ENCODE data around the gene DYNC1I1. TPM values are rescaled to one million over a fixed set of nuclear protein-coding genes. Genes with fewer than 3 reads are reported as not detected.

DYNC1I1 gene
- total and polyA plus RNA-seq, 2 of the 13 experiments (the other 11 are each of a cell fraction or from before 2014, with no cell fraction given), result not detected

GRCh38 chr7:95749044-95749443 is 23.3 kb upstream of the DYNC1I1 start:
- H2AFZ ChIP-seq (ENCODE audit: low read length), result no peak overlapping the region
- TF ChIP-seq ARNTL (CRISPR knock-in tag; IDR thresholded peaks at IDR 0.05), result no peak
- TF ChIP-seq, protein P1, sequence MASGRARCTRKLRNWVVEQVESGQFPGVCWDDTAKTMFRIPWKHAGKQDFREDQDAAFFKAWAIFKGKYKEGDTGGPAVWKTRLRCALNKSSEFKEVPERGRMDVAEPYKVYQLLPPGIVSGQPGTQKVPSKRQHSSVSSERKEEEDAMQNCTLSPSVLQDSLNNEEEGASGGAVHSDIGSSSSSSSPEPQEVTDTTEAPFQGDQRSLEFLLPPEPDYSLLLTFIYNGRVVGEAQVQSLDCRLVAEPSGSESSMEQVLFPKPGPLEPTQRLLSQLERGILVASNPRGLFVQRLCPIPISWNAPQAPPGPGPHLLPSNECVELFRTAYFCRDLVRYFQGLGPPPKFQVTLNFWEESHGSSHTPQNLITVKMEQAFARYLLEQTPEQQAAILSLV (CRISPR knock-in tag; IDR thresholded peaks at IDR 0.05; ENCODE audit: borderline replicate concordance), result no peak
- TF ChIP-seq MED13 (CRISPR knock-in tag; IDR thresholded peaks at IDR 0.05), result no peak
- TF ChIP-seq JUN (CRISPR knock-in tag; IDR thresholded peaks at IDR 0.05), result no peak
- TF ChIP-seq ZNF878 (CRISPR knock-in tag; IDR thresholded peaks at IDR 0.05), result no peak
- no peak for TF ChIP-seq GABPB1 (CRISPR knock-in tag; IDR thresholded peaks at IDR 0.05)
- no peak overlapping the region for H3K9ac ChIP-seq (ENCODE audit: insufficient read depth, low read depth, low read length)
- ATAC-seq (no peak), FAIRE-seq (no peak), DNase-seq (ENCODE audit: low spot score) (no peak)
- H3K4me2 ChIP-seq (ENCODE audit: low read depth, low read length), result no peak overlapping the region
- CTCF ChIA-PET (ENCODE audit: low intra/inter-chr PET ratio, low total read pairs), result no interaction called here
- no peak overlapping the region for H3K27ac ChIP-seq (ENCODE audit: extremely low read length, insufficient read depth, low read length)
- in situ Hi-C loops (cut with HindIII; ENCODE audit: extremely low pct_ligation_motif_present, low pct_unique_long_range_greater_than_20kb), result no loop called here
- no peaks in the 10 kb centered on the region for H3K9me3 ChIP-seq (ENCODE audit: low read length)
- no peak overlapping the region for H3K4me3 ChIP-seq (replicated peaks in 1 of 3; ENCODE audit: insufficient read depth in 1 of 3, low read depth in 2 of 3, low read length in 3 of 3)
- POLR2A ChIA-PET, result no interaction called here
- intact Hi-C loops (cut with micrococcal nuclease; ENCODE audit: unreplicated experiment), result no loop called here
- no peaks in the 10 kb centered on the region for H4K20me1 ChIP-seq (ENCODE audit: insufficient read depth, low read length)
- no peaks in the 10 kb centered on the region for H3K79me2 ChIP-seq (ENCODE audit: insufficient read depth, low read length)
- no TSS peak for BruUV-seq (replicated peaks)
- H3K4me1 ChIP-seq (ENCODE audit: insufficient read depth, low read length), result no peaks in the 10 kb centered on the region
- 1% methylated on average over 3 of the region's 3 CpGs for WGBS (ENCODE audit: low lambda C conversion rate)
- no peaks in the 10 kb centered on the region for H3K36me3 ChIP-seq (replicated peaks in 1 of 2; ENCODE audit: control insufficient read depth in 1 of 2, insufficient read depth in 2 of 2, low read length in 2 of 2)
- H3K27me3 ChIP-seq (ENCODE audit: control insufficient read depth in 1 of 2, insufficient read depth in 2 of 2, low read length in 2 of 2), result no peaks in the 10 kb centered on the region

- H4K20me1 ChIP-seq (ENCODE audit: insufficient read depth, low read length), result no peaks in the 10 kb centered on the region
- H3K27me3 ChIP-seq (ENCODE audit: control insufficient read depth in 1 of 2, insufficient read depth in 2 of 2, low read length in 2 of 2), result no peaks in the 10 kb centered on the region
- H3K79me2 ChIP-seq (ENCODE audit: insufficient read depth, low read length), result no peaks in the 10 kb centered on the region
- in situ Hi-C loops (cut with HindIII; ENCODE audit: extremely low pct_ligation_motif_present, low pct_unique_long_range_greater_than_20kb), result no loop called here
- no peak overlapping the region for H3K4me3 ChIP-seq (replicated peaks in 1 of 3; ENCODE audit: insufficient read depth in 1 of 3, low read depth in 2 of 3, low read length in 3 of 3)
- no peak for FAIRE-seq
- H3K9me3 ChIP-seq (ENCODE audit: low read length), result no peaks in the 10 kb centered on the region
- intact Hi-C loops (cut with micrococcal nuclease; ENCODE audit: unreplicated experiment), result no loop called here
- CTCF ChIA-PET (ENCODE audit: low intra/inter-chr PET ratio, low total read pairs), result no interaction called here
- ATAC-seq, result no peak
- no peak overlapping the region for H3K27ac ChIP-seq (ENCODE audit: extremely low read length, insufficient read depth, low read length)
- BruUV-seq (replicated peaks), result no TSS peak
- no peak for DNase-seq (ENCODE audit: low spot score)
- no peaks in the 10 kb centered on the region for H3K36me3 ChIP-seq (replicated peaks in 1 of 2; ENCODE audit: control insufficient read depth in 1 of 2, insufficient read depth in 2 of 2, low read length in 2 of 2)
- no peaks in the 10 kb centered on the region for H3K4me1 ChIP-seq (ENCODE audit: insufficient read depth, low read length)
- H3K4me2 ChIP-seq (ENCODE audit: low read depth, low read length), result no peak overlapping the region
- POLR2A ChIA-PET, result no interaction called here
- no peak overlapping the region for H3K9ac ChIP-seq (ENCODE audit: insufficient read depth, low read depth, low read length)
- TF ChIP-seq SETDB1 (CRISPR knock-in tag; IDR thresholded peaks at IDR 0.05; ENCODE audit: borderline replicate concordance) (no peak), CBX5 (CRISPR knock-in tag; IDR thresholded peaks at IDR 0.05; ENCODE audit: borderline replicate concordance) (no peak), RAD51 (IDR thresholded peaks at IDR 0.05; ENCODE audit: borderline replicate concordance) (0 out of 2 replicates have a peak, but pooled peaks have one; percentile 14), ZNF550 (CRISPR knock-in tag; IDR thresholded peaks at IDR 0.05; ENCODE audit: borderline replicate concordance) (no peak)
- no peak overlapping the region for H2AFZ ChIP-seq (ENCODE audit: low read length)
Observed at GRCh38 chr7:95749515-95749914, 22.8 kb upstream of the DYNC1I1 start.

Data from HepG2 (cell line).